ENCODE data around the gene CELA2A. TPM values are rescaled to one million over a fixed set of nuclear protein-coding genes. Genes with fewer than 3 reads are reported as not detected.

Gene CELA2A
- polyA plus RNA-seq, 2 donors = not detected

DNA sequence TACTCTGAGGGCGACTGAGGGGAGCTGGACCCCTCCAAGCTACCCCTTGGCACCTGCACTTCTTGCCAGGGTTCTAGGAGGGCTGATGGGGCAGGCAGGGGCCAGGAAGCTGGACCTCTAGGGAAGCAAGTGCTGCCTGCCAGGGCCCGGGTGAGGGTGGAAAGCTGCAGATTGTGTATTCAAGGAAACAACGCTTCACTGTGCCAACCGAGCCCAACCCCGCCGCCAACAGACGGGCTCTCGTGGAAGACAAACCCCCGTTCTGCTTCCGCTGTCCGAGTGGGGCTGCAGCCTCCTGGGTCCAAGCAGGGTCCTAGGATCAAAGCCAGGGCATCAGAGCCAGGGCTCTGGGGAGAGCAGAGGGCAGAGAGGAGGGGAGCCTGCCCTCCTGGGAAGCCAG is 43.7 kb upstream of the CELA2A start:
- WGBS, 2 donors = 47 to 75% methylated on average over 11 of the region's 11 CpGs
- H3K27ac ChIP-seq (ENCODE audit: low read depth in 2 of 2, low read length in 1 of 2) = peak overlapping the region in 1 of 2 donors; percentile 45
- no peaks in the 10 kb centered on the region for H3K27me3 ChIP-seq (ENCODE audit: control insufficient read depth in 1 of 2, insufficient read depth in 2 of 2, low read length in 2 of 2)
- H3K4me3 ChIP-seq (ENCODE audit: low read depth in 1 of 2, low read length in 2 of 2) = no peak overlapping the region
- no peaks in the 10 kb centered on the region for H3K9me3 ChIP-seq (ENCODE audit: control insufficient read depth in 2 of 2, insufficient read depth in 1 of 2, low read depth in 1 of 2, low read length in 1 of 2)
- peaks cover 7 to 40% of the 10 kb centered on the region in 2 donors for H3K4me1 ChIP-seq (ENCODE audit: control insufficient read depth in 2 of 2, insufficient read depth in 2 of 2, low read length in 1 of 2)
- H3K36me3 ChIP-seq (ENCODE audit: control insufficient read depth in 2 of 2, insufficient read depth in 2 of 2, low read length in 1 of 2) = peaks cover 0 to 8% of the 10 kb centered on the region in 2 donors

DNA sequence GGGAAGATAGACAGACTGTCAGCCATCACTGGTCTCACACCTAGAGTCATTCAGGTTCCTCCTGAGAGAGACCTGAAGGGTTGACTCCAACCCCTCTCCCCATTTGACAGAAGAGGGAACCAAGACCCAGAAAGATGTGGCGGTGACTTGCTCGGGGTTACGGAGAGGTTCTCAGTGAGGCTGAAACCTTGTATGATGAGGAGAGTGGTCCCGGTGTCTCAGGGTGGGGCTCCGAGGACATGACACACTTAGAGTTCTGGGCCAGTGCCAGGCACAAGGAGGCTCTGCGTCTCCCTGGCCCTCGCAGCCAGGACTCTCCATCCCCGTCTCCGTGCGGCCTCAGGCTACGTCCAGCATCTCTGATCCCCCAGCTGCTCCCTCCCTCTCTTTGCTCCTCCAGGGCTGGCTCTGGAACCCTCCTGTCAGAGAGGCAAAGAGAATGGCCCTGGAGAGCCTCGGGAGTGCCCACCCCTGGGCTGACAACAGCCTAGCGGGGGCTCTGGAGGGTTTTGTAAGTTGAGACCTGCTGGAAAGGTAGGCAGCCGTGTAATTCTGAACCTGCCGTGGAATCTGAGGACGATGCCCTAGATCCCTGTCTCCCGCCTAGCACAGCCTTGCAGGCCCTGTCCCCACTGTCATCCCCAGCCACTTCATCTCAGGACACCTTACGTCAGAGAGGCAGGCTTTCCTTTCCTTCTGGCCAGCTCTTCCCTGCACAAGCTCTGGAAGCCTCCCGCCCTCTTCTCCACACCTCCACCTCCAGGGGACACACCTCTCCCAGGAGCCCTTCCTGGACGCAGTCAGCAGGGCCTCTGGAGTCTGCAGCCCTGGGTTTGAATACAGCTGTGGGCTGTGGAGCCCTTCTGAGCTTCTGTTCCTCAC is 42.7 kb upstream of the CELA2A start:
- H3K27ac ChIP-seq (ENCODE audit: low read depth in 2 of 2, low read length in 1 of 2) = peak overlapping the region in 1 of 2 donors; percentile 26
- H3K4me3 ChIP-seq (ENCODE audit: low read depth in 1 of 2, low read length in 2 of 2) = no peak overlapping the region
- H3K27me3 ChIP-seq (ENCODE audit: control insufficient read depth in 1 of 2, insufficient read depth in 2 of 2, low read length in 2 of 2) = no peaks in the 10 kb centered on the region
- peaks cover 7 to 42% of the 10 kb centered on the region in 2 donors for H3K4me1 ChIP-seq (ENCODE audit: control insufficient read depth in 2 of 2, insufficient read depth in 2 of 2, low read length in 1 of 2)
- no peaks in the 10 kb centered on the region for H3K9me3 ChIP-seq (ENCODE audit: control insufficient read depth in 2 of 2, insufficient read depth in 1 of 2, low read depth in 1 of 2, low read length in 1 of 2)
- H3K36me3 ChIP-seq (ENCODE audit: control insufficient read depth in 2 of 2, insufficient read depth in 2 of 2, low read length in 1 of 2) = peaks cover 0 to 8% of the 10 kb centered on the region in 2 donors
- WGBS, 2 donors = 81 to 90% methylated on average over 20 of the region's 20 CpGs

DNA sequence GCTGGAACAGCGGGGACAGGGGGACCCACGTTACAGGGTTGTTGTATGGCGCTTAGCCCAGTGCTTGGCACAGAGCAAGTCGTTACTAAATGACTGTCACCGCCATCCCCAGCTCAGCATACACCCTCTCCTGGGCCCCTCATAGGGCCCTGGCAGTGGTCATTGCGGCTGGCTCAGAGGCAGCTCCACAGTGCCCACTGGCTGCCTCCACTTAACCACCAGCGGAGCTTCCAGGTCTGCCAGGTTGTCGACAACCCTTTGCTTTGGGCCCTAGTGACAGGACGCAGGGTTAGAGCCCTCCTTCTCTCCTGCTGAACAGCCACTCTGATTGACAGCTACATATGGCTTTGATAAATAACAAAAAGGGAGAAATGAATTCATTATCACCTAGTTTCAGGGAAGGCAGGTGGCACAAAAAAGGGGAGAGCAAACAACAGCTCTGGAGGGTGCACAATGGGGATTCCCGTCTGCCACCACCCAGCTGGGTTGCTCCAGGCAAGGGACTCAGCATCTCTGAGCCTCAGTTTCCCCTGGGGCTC is 42.0 kb upstream of the CELA2A start:
- H3K36me3 ChIP-seq (ENCODE audit: control insufficient read depth in 2 of 2, insufficient read depth in 2 of 2, low read length in 1 of 2) = peaks cover 0 to 8% of the 10 kb centered on the region in 2 donors
- WGBS, 2 donors = 91 to 92% methylated on average over 10 of the region's 10 CpGs
- no peak overlapping the region for H3K4me3 ChIP-seq (ENCODE audit: low read depth in 1 of 2, low read length in 2 of 2)
- H3K27ac ChIP-seq (ENCODE audit: low read depth in 2 of 2, low read length in 1 of 2) = peak overlapping the region in 1 of 2 donors; percentile 26
- no peaks in the 10 kb centered on the region for H3K9me3 ChIP-seq (ENCODE audit: control insufficient read depth in 2 of 2, insufficient read depth in 1 of 2, low read depth in 1 of 2, low read length in 1 of 2)
- peaks cover 10 to 49% of the 10 kb centered on the region in 2 donors for H3K4me1 ChIP-seq (ENCODE audit: control insufficient read depth in 2 of 2, insufficient read depth in 2 of 2, low read length in 1 of 2)
- H3K27me3 ChIP-seq (ENCODE audit: control insufficient read depth in 1 of 2, insufficient read depth in 2 of 2, low read length in 2 of 2) = no peaks in the 10 kb centered on the region

DNA sequence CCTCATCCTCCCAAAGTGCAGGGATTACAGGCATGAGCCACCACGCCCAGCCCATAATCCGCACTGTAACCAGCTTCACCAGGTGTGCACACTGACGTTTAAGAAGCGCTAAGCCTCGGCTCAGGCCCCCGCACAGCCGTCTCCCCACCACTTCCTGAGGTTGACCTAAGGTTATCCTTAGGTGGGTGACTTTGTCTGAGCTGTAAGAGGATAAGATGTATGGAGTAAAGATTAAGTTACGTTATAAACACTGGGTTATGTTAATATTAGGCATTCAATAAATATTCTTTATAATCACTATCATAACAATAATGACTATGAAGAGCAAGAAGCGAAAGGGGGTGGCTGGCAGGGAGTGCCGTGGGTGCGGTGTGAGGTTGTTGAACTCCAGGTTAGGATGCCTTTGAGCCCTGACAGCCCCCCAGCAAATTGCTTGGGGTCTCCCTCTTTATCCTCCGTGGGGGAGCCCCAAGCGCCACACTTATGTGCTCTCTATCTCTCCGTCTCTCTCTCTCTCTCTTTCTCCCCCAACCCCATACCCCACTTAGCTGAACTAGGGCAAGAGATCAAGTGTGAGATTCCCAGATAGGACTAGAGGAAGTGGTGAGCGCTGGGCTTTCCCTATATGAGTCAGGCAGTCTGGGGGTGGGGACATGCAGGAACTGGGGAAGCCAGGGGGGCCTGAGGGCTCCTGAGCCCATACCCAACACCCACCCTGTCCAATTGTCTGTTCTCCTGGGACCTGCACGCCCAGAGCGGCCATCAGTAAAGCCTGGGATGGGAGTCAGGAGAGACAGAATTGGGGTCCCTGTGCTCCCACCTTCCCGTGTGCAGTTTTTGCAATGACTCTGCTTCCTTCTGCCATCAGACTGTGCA is 39.2 kb upstream of the CELA2A start:
- peaks cover 3 to 45% of the 10 kb centered on the region in 2 donors for H3K4me1 ChIP-seq (ENCODE audit: control insufficient read depth in 2 of 2, insufficient read depth in 2 of 2, low read length in 1 of 2)
- H3K27me3 ChIP-seq (ENCODE audit: control insufficient read depth in 1 of 2, insufficient read depth in 2 of 2, low read length in 2 of 2) = no peaks in the 10 kb centered on the region
- WGBS, 2 donors = 41 to 42% methylated on average over 18 of the region's 18 CpGs
- H3K27ac ChIP-seq (ENCODE audit: low read depth in 2 of 2, low read length in 1 of 2) = peak overlapping the region; percentile 43 to 94
- no peak overlapping the region for H3K4me3 ChIP-seq (ENCODE audit: low read depth in 1 of 2, low read length in 2 of 2)
- H3K9me3 ChIP-seq (ENCODE audit: control insufficient read depth in 2 of 2, insufficient read depth in 1 of 2, low read depth in 1 of 2, low read length in 1 of 2) = no peaks in the 10 kb centered on the region
- H3K36me3 ChIP-seq (ENCODE audit: control insufficient read depth in 2 of 2, insufficient read depth in 2 of 2, low read length in 1 of 2) = peaks cover 0 to 11% of the 10 kb centered on the region in 2 donors

DNA sequence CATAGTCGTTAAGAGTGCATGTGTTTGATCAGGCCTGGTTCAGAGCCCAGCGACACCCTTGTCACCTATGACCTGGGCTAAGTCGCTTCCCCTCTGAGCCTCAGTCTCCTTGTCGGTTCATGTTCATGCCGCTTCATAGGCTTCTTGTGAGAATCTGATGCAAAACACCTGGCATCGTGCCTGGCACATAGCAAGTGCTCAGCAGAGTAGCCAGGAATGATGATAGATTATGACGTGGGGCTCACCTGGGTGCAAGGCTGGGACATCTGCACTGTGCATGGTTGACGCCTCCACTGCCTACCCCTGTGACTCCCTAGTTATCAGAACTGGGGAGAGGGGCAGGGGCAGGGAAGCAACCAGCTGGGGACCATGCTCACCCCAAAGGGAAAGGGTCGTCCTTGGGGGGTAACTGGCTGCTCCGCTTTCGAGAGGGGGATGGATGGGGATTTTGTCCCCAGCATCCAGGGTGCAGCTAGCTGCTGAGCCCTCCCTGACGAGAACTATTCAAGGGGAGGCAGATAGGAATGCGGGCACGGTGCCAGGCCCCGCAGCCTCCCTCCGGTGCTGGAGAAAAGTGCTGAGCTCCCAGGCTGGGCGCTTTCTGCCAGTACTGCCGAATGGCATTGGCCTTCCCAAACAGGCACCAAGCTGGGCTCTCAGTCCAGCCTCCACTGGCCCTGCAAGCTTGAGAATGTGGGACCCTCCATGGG is 37.6 kb upstream of the CELA2A start:
- H3K27ac ChIP-seq (ENCODE audit: low read depth in 2 of 2, low read length in 1 of 2) = no peak overlapping the region
- no peaks in the 10 kb centered on the region for H3K27me3 ChIP-seq (ENCODE audit: control insufficient read depth in 1 of 2, insufficient read depth in 2 of 2, low read length in 2 of 2)
- no peak overlapping the region for H3K4me3 ChIP-seq (ENCODE audit: low read depth in 1 of 2, low read length in 2 of 2)
- no peaks in the 10 kb centered on the region for H3K9me3 ChIP-seq (ENCODE audit: control insufficient read depth in 2 of 2, insufficient read depth in 1 of 2, low read depth in 1 of 2, low read length in 1 of 2)
- WGBS, 2 donors = 59 to 66% methylated on average over 18 of the region's 18 CpGs
- peaks cover 3 to 35% of the 10 kb centered on the region in 2 donors for H3K4me1 ChIP-seq (ENCODE audit: control insufficient read depth in 2 of 2, insufficient read depth in 2 of 2, low read length in 1 of 2)
- peaks cover 0 to 9% of the 10 kb centered on the region in 2 donors for H3K36me3 ChIP-seq (ENCODE audit: control insufficient read depth in 2 of 2, insufficient read depth in 2 of 2, low read length in 1 of 2)

DNA sequence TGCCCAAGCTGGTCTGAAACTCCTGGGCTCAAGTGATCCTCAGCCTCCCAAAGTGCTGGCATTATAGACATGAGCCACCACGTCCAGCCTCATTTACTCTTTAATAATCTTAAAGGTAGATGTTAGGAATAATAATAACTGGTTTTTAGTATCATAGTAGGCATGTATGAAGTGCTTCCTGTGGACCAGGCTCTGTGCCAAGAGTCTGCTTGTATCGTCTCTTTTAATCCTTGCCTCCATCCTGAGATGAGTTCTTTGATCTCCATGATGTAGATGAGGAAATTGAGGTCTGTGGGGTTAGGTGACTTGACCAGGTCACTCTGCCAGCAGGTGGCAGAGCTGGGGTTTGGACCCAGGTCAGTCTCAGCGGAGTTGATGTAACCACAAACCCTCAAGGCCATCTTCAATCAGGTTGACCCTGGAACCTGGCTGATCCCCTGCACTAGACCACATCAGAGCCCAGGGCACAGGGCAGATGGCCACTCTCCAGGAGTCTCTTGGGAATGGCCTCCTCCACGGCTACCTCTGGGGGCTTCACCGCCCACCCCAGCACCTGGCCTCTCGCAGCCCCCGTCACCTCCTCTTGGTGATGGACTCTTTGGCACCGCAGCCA is 35.6 kb upstream of the CELA2A start:
- Histone ChIP-seq H3K36me3 (ENCODE audit: control insufficient read depth in 2 of 2, insufficient read depth in 2 of 2, low read length in 1 of 2) (peaks cover 0 to 5% of the 10 kb centered on the region in 2 donors), H3K4me3 (ENCODE audit: low read depth in 1 of 2, low read length in 2 of 2) (no peak overlapping the region), H3K4me1 (ENCODE audit: control insufficient read depth in 2 of 2, insufficient read depth in 2 of 2, low read length in 1 of 2) (peaks cover 3 to 36% of the 10 kb centered on the region in 2 donors), H3K9me3 (ENCODE audit: control insufficient read depth in 2 of 2, insufficient read depth in 1 of 2, low read depth in 1 of 2, low read length in 1 of 2) (no peaks in the 10 kb centered on the region), H3K27ac (ENCODE audit: low read depth in 2 of 2, low read length in 1 of 2) (no peak overlapping the region), H3K27me3 (ENCODE audit: control insufficient read depth in 1 of 2, insufficient read depth in 2 of 2, low read length in 2 of 2) (no peaks in the 10 kb centered on the region)
- WGBS, 2 donors = 77 to 82% methylated on average over 8 of the region's 8 CpGs

DNA sequence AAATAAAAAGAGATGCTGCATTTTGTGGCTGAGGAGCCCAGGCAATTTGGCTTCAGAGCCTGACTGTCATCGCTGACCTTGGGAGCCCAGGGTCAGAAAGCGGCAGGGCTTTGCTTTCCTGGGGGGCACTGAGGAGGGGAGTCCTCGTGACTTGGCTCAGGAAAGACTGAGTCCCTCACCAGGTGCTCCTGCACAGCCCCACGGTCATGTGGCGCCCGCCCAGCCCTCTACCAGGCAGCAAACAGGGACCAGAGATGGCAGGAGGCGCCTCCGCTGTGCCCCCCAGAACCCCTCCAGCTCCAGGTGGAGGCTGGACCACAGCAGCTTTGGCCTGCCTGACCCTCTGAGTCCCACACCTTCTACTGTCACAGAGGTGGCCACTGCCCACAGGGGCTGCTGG is 33.7 kb upstream of the CELA2A start:
- Histone ChIP-seq H3K27me3 (ENCODE audit: control insufficient read depth in 1 of 2, insufficient read depth in 2 of 2, low read length in 2 of 2) (no peaks in the 10 kb centered on the region), H3K36me3 (ENCODE audit: control insufficient read depth in 2 of 2, insufficient read depth in 2 of 2, low read length in 1 of 2) (peaks cover 0 to 9% of the 10 kb centered on the region in 2 donors), H3K27ac (ENCODE audit: low read depth in 2 of 2, low read length in 1 of 2) (no peak overlapping the region), H3K9me3 (ENCODE audit: control insufficient read depth in 2 of 2, insufficient read depth in 1 of 2, low read depth in 1 of 2, low read length in 1 of 2) (no peaks in the 10 kb centered on the region), H3K4me3 (ENCODE audit: low read depth in 1 of 2, low read length in 2 of 2) (no peak overlapping the region), H3K4me1 (ENCODE audit: control insufficient read depth in 2 of 2, insufficient read depth in 2 of 2, low read length in 1 of 2) (peaks cover 6 to 26% of the 10 kb centered on the region in 2 donors)
- WGBS, 2 donors = 89 to 95% methylated on average over 8 of the region's 8 CpGs

DNA sequence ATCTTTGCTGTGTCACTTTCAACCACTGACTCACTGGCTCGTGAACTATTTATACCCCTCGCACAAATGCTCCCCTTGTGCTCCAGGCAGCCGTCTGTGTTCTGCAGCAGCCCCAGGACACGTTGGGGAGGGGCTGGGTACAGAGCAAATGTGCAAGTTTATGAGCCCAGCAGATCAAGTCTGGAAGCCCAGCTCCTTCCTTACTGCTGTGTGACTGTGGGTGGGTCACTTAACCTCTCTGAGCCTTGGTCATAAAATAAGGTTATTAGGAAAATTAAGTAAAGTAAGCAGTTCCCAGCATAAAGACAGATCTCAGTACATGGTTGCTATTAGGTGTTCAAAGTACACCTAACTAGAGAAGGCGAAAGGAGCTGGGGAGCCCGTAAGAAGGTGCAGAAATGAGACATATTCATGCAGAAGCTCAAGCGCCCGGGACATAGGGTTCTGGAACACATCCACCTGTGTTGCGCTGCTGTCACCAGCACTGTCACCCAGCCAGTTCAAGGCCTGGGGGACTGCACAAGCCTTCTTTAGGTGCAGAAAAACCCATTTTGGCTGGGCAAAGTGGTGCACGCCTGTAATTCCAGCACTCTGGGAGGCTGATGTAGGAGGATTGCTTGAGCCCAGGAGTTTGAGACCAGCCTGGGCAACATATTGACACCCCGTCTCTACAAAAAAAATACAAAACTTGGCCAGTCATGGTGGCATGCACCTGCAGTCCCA is 33.0 kb upstream of the CELA2A start:
- Histone ChIP-seq H3K4me1 (ENCODE audit: control insufficient read depth in 2 of 2, insufficient read depth in 2 of 2, low read length in 1 of 2) (peaks cover 6 to 26% of the 10 kb centered on the region in 2 donors), H3K9me3 (ENCODE audit: control insufficient read depth in 2 of 2, insufficient read depth in 1 of 2, low read depth in 1 of 2, low read length in 1 of 2) (no peaks in the 10 kb centered on the region), H3K36me3 (ENCODE audit: control insufficient read depth in 2 of 2, insufficient read depth in 2 of 2, low read length in 1 of 2) (peaks cover 0 to 10% of the 10 kb centered on the region in 2 donors), H3K27me3 (ENCODE audit: control insufficient read depth in 1 of 2, insufficient read depth in 2 of 2, low read length in 2 of 2) (no peaks in the 10 kb centered on the region), H3K4me3 (ENCODE audit: low read depth in 1 of 2, low read length in 2 of 2) (no peak overlapping the region), H3K27ac (ENCODE audit: low read depth in 2 of 2, low read length in 1 of 2) (peak overlapping the region in 1 of 2 donors; percentile 14)
- WGBS, 2 donors = 76 to 91% methylated on average over 11 of the region's 11 CpGs
